ENCODE measurements around the gene DENND10. TPM values are rescaled to one million over a fixed set of nuclear protein-coding genes. Genes with fewer than 3 reads are reported as not detected.
"Not testable (repeated sequence)": the region's sequence is repeated elsewhere in the genome, so short reads cannot be mapped to it uniquely, and the experiment has no call there.

The DENND10 gene
- total RNA-seq, 3 donors from 2014 or later = 33.8 to 55.0 (median 37.3) TPM

DNA sequence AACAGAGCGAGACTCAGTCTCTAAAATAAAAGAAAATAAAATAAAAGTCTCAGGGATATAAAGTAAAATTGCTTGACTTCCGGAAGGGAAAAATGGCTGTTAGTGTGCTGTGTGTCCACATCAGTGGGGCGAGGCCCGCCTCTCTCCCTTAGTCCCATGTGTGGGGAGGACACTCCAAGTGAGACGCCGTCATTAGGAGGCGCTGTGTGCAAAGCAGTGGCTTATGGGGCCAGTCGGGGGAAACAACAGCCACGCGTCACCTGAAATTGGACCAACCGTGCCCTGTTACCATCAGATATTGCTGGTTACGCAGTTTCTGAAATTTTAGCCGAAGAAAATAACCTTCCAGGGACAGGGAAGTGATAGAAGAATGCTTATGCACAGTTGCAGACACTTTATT, 45.8 kb downstream of the DENND10 start:
- H3K4me3 ChIP-seq = no peak overlapping the region
- H3K9me3 ChIP-seq = no peaks in the 10 kb centered on the region
- H3K36me3 ChIP-seq = no peaks in the 10 kb centered on the region
- DNase-seq (ENCODE audit: low spot score in 2 of 2) = no peak
- H3K4me1 ChIP-seq = no peaks in the 10 kb centered on the region
- intact Hi-C loops (cut with DNase I; ENCODE audit: low total_unique reads) = no loop called here
- no peaks in the 10 kb centered on the region for H3K27me3 ChIP-seq
- no peak overlapping the region for H3K27ac ChIP-seq
- no peak for TF ChIP-seq POLR2A (IDR thresholded peaks at IDR 0.05)

DNA sequence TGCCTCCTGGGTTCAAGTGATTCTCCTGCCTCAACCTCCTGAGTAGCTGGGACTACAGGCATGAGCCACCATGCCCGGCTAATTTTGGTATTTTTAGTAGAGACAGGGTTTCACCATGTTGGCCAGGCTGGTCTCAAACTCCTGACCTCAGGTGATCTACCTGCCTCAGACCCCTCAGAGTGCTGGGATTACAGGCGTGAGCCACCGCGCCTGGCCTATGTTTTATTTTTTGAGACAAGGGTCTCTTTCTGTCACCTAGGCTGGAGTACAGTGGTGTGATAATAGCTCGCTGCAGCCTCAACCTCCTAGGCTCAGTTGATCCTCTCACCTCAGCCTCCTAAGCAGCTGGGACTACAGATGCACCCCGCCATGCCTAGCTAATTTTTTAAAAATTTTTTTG, 47.7 kb downstream of the DENND10 start:
- H3K9me3 ChIP-seq; H3K27me3 ChIP-seq; H3K4me3 ChIP-seq; DNase-seq (ENCODE audit: low spot score in 2 of 2); H3K27ac ChIP-seq; H3K4me1 ChIP-seq; intact Hi-C loops (cut with DNase I; ENCODE audit: low total_unique reads); H3K36me3 ChIP-seq: not testable (repeated sequence)

DNA sequence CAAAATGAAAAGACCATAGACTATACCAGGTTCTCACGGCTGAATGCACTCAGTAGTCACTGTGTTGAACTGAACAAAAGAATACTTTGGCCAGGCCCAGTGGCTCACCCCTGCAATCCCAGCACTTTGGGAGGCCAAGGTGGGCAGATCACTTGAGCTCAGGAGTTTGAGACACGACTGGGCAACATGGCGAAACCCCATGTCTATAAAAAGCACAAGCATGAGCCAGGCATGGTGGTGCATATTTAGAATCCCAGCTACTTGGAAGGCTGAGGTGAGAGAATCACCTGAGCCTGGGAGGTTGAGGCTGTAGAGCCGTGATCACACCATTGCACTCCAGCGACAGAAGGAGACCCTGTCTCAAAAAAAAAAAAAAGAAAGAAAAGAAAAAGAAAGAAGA, 49.1 kb downstream of the DENND10 start:
- Histone ChIP-seq H3K4me1 (no peaks in the 10 kb centered on the region), H3K27ac (no peak overlapping the region), H3K9me3 (no peaks in the 10 kb centered on the region), H3K4me3 (no peak overlapping the region), H3K36me3 (no peaks in the 10 kb centered on the region), H3K27me3 (no peaks in the 10 kb centered on the region)
- intact Hi-C loops (cut with DNase I; ENCODE audit: low total_unique reads) = no loop called here
- TF ChIP-seq POLR2A (IDR thresholded peaks at IDR 0.05) (no peak), POLR2AphosphoS5 (IDR thresholded peaks at IDR 0.05) (no peak)
- TF ChIP-seq, protein P1, sequence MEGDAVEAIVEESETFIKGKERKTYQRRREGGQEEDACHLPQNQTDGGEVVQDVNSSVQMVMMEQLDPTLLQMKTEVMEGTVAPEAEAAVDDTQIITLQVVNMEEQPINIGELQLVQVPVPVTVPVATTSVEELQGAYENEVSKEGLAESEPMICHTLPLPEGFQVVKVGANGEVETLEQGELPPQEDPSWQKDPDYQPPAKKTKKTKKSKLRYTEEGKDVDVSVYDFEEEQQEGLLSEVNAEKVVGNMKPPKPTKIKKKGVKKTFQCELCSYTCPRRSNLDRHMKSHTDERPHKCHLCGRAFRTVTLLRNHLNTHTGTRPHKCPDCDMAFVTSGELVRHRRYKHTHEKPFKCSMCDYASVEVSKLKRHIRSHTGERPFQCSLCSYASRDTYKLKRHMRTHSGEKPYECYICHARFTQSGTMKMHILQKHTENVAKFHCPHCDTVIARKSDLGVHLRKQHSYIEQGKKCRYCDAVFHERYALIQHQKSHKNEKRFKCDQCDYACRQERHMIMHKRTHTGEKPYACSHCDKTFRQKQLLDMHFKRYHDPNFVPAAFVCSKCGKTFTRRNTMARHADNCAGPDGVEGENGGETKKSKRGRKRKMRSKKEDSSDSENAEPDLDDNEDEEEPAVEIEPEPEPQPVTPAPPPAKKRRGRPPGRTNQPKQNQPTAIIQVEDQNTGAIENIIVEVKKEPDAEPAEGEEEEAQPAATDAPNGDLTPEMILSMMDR (IDR thresholded peaks at IDR 0.05) = no peak
- DNase-seq (ENCODE audit: low spot score in 2 of 2) = no peak

DNA sequence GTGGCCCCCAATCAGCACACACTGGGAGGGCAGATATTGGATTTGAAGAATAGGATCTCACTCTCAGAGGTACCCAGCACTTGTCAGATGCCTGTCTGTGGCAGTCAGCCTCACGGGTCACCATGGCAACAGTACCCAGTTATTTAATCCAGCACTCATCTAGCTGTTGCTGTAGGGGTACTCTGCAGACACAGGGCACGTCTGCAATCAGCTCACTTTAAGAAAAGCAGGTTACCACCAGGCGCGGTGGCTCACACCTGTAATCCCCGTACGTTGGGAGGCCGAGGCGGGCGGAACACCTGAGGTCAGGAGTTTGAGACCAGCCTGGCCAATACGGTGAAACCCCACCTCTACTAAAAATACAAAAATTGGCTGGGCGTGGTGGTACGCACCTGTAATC, 49.7 kb downstream of the DENND10 start:
- Histone ChIP-seq H3K36me3 (no peaks in the 10 kb centered on the region), H3K4me3 (no peak overlapping the region), H3K27ac (no peak overlapping the region), H3K27me3 (no peaks in the 10 kb centered on the region), H3K4me1 (no peaks in the 10 kb centered on the region), H3K9me3 (no peaks in the 10 kb centered on the region)
- intact Hi-C loops (cut with DNase I; ENCODE audit: low total_unique reads) = no loop called here
- TF ChIP-seq POLR2A (IDR thresholded peaks at IDR 0.05) (no peak), POLR2AphosphoS5 (IDR thresholded peaks at IDR 0.05) (no peak)
- TF ChIP-seq, protein P1 (IDR thresholded peaks at IDR 0.05) = no peak
- DNase-seq (ENCODE audit: low spot score in 2 of 2) = no peak

DNA sequence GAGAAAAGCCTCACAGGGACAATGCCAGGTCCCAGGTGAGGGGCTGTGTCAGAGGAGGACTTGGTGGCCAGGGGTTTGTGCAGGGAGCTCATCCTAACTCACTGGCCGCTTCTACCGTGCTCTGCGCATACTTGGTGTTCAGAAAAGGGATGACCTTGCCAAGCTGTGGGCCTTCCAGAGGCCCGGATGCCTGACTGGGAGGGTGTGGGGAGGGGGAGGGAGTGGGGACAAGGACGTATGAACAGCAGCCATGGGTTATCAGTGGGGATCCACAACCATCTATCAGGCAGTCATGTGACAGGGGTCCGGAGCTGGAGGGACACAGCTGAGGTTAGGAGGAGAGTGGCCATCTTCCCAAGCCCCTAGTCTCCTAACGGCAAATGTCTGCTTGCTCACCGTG, 55.4 kb downstream of the DENND10 start:
- Histone ChIP-seq H3K9me3 (no peaks in the 10 kb centered on the region), H3K4me3 (no peak overlapping the region), H3K27ac (no peak overlapping the region), H3K36me3 (no peaks in the 10 kb centered on the region), H3K4me1 (no peaks in the 10 kb centered on the region), H3K27me3 (no peaks in the 10 kb centered on the region)
- no peak for DNase-seq (ENCODE audit: low spot score in 2 of 2)
- intact Hi-C loops (cut with DNase I; ENCODE audit: low total_unique reads) = no loop called here
- TF ChIP-seq, protein P1 (IDR thresholded peaks at IDR 0.05) = no peak
- TF ChIP-seq POLR2AphosphoS5 (IDR thresholded peaks at IDR 0.05) (no peak), POLR2A (IDR thresholded peaks at IDR 0.05) (no peak)

DNA sequence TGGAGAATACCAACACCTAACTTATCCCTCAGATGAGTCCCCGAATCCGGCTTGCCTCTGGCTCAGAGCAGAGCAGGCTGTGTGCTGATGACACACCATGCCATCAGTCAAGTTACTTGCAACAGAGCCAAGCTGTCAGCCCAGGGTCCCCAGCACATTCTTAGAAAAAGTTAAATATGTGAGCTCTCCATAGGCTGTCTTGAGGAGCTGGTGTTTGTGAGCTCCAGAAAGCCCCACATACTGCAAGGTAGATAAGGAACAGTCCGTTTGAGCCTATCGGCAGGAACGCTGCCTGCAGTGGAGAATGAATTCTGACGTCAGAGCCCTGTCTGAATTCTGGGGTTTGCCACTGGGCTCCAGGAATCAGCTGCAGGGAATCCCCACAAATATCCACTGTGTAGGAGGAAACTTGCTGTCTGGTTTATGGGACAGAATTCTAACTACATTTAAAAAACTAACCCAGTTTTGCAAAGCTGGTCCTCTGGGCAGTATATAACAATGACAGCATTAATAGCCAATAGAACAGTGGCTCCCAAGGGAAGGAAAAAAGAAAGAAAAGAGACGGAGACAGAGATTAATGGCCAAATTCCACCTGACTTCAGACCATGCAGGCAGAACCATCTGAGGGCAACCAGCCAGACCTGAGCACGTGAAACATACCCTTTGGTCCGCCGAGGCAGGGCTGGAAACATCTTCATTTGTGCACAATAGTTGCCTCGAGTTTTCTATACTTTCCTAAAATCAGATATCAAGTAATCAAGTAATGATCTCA, 58.0 kb downstream of the DENND10 start:
- TF ChIP-seq, protein P1 (IDR thresholded peaks at IDR 0.05) = no peak
- TF ChIP-seq POLR2AphosphoS5 (IDR thresholded peaks at IDR 0.05) (no peak), POLR2A (IDR thresholded peaks at IDR 0.05) (no peak)
- no peak for DNase-seq (ENCODE audit: low spot score in 2 of 2)
- Histone ChIP-seq H3K36me3 (no peaks in the 10 kb centered on the region), H3K27ac (no peak overlapping the region), H3K4me1 (peaks cover 0 to 4% of the 10 kb centered on the region in 2 donors), H3K27me3 (no peaks in the 10 kb centered on the region), H3K4me3 (no peak overlapping the region), H3K9me3 (no peaks in the 10 kb centered on the region)
- intact Hi-C loops (cut with DNase I; ENCODE audit: low total_unique reads) = no loop called here
